KG1 (cell line): ENCODE results near the gene HES5.

Experiments used
- DNase-seq: peaks from one replicate; lab custom pipeline; 2025; lab: John Stamatoyannopoulos, UW

HES5 gene

GRCh38 chr1:2514863-2515762 lies 14.9 kb downstream of the HES5 start:
- no peak for DNase-seq

GRCh38 chr1:2513939-2514652 lies 16.0 kb downstream of the HES5 start:
- DNase-seq, result no peak

DNA sequence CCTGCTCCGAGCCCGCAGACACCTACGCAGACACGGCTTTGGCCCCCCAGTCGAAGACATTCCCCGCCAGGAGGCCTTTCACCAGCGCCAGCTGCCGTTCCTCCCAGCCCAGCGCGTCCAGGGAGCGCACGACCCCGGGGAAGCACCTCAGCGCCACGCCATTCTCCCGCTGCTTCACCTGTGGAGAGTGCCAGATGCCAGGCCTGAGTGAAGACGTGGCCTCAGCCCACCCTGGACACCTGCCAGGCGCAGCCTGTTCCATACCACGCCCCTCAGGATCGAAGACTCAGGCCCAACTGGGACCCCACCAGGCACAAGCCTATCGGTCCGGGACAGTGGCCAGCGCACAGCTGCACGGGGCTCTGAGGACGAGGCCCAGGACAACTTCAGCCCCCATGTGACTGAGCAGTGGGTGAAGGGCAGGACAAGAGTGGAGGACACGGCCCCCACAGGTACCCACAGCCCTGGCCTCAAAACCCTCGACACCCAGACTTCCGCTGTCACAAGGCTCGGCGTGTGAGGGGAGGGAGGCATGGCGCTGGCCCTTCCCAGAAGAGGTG lies 17.1 kb downstream of the HES5 start:
- no peak for DNase-seq

DNA sequence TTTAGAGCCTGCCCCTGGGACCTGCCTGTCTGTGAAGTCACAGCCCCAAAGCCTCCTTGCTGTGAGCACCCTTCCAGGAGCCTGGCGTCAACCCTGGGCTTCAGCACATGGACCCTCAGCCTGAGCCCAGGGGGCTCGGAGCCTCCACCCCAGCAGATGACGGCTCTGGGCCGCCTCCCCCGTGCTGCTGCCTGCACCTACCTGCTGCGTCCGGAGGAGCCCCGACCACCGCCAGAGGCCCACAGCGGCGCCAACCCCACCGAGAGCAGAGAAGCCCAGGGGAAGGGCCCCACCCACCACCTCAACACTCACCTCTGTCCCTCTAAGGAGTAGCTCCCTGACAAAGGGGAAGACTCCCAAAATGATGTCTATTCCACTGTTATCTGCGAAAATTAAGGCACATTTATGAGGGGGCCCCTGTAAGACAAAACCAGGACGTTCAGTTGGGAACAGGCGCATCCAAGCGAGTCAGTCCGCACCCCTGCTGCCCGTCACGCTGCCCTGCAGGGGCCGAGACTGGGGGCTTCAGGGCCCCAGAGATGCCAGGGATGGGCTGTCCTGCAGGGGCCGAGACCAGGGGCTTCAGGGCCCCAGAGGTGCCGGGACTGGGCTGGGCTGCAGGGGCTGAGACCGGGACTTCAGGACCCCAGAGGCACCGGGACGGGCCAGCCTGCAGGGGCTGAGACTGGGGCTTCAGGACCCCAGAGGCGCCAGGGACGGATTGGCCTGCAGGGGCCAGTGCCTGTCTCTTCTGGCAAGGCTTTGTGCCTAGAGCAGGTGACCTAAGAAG lies 19.5 kb downstream of the HES5 start:
- DNase-seq, result no peak

DNA sequence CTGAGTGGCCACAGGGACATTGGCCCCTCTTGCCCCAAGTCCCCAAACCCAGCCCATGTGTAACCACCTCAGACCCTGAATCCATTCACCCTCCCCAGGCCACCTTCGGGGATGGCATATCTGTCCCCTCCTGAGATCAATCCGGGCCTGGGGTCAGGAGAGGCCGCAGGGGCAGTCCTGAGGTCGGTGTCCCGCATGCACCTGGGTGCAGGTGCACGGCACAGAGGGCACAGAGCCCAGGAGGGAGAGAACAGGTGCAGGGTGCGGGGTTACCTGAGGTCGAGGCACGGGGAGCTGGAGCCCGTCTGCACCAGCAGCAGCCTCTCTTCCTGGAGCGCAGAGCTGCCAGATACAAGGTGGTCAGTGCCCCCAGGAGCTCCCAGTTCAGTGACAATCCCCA lies 20.5 kb downstream of the HES5 start:
- DNase-seq, result no peak

DNA sequence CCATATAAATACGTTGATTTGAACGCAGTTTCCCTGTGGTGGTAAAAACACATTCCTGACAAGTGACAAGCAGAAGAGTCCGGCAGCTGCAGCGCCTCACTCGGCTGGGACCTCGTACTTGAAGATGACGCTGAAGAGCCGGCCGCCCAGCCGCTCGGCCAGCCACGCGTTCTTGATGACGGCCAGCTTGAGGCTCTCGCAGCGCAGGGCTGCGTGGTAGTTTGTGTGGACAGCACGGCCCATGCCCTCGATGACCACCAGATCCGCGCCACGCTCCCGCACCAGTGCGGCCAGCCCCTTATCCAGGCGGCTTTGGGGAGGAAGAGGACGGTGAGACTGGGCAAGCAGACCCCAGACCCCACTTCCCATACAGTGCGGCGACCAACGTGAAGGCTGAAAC lies 21.3 kb downstream of the HES5 start:
- no peak for DNase-seq

- no peak for DNase-seq
These were observed 21.9 kb downstream of the HES5 start for GRCh38 chr1:2508180-2508579.

- no peak for DNase-seq
These were observed 22.3 kb downstream of the HES5 start for GRCh38 chr1:2507744-2508155.

GRCh38 chr1:2506901-2507565 lies 23.0 kb downstream of the HES5 start:
- no peak for DNase-seq

DNA sequence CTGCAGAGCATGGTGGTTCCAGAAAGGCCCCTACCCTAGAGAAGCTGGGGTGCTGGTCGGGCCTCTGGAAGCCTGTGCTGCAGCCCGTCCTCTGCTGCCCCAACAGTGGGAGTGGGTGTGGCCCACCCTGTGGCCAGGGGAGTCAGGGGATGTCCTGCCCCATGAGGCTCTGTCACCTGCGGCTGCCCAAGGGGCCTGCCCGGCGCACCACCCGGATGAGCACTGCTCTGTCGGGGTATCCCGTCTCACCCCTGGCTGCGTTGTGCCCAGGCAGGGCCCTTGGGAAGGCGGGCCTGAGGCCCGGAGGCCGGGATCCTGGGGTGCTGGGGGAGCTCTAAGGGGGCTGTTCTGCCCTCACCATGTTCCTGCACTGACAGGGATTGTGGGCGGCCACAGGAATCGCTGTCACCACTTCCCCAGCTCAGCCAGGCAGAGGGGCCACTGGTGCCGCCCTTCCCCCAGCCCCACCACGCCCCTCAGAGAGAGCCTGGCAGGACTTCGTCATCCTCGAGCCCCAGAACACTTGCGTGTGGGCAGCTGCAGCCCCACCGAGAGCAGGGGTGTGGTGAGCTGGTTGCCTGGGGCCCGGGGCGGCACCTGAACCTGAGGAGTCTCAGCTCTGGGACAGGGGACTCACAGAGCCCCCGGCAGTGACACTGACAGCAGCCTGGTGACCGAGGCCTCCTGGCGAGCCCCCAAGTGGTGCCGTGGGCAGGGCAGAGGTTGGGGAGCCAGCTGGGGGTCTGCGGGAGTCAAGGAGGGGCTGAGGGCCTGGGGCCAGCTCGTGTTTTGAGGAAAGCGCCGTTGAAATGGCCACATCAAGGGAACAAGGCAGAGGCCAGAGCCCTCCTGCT lies 23.8 kb downstream of the HES5 start:
- DNase-seq, result no peak

GRCh38 chr1:2505461-2505994 lies 24.5 kb downstream of the HES5 start:
- no peak for DNase-seq

DNA sequence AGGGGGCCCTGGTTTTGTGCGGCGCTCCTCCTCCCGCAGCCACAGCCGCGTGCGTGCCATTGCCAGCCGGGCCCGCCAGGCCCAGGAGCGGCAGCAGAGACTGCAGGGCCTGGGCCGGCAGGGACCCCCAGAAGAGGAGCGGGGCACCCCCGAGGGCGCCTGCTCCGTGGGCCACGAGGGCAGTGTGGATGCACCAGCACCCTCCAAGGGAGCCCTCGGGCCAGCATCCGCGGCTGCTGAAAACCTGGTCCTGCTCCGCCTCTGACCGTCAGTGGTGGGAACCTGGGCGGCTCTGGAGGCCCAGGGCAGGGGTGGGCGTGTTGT lies 25.2 kb downstream of the HES5 start:
- DNase-seq, result no peak

GRCh38 chr1:2504225-2504948 lies 25.7 kb downstream of the HES5 start:
- DNase-seq, result no peak

DNA sequence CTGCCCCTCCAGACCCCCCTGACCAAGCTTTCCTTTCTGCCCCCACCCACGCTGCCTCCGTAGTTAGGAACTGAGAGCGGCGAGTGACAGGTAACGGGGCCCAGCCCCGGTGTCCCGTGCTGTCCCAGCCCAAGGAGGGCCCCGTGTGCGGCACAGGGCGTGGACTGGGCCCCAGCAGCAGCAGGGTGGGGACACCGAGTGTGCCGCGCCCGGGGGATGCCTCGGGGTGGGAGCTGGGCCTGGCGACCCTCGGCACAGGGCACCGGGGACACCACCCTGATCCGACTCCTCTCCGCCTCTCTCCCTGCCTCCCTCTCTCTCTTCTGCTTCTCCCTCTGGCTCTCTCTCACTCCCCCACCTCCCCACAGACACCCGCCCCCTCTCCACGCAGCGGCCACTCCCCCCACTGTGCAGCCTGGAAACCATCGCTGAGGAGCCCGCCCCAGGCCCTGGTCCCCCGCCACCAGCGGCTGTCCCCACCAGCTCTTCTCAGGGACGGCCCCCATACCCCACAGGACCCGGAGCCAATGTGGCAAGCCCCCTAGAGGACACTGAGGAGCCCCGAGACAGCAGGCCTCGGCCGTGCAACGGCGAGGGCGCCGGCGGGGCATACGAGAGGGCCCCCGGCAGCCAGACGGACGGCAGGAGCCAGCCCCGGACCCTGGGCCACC lies 26.4 kb downstream of the HES5 start:
- no peak for DNase-seq

DNA sequence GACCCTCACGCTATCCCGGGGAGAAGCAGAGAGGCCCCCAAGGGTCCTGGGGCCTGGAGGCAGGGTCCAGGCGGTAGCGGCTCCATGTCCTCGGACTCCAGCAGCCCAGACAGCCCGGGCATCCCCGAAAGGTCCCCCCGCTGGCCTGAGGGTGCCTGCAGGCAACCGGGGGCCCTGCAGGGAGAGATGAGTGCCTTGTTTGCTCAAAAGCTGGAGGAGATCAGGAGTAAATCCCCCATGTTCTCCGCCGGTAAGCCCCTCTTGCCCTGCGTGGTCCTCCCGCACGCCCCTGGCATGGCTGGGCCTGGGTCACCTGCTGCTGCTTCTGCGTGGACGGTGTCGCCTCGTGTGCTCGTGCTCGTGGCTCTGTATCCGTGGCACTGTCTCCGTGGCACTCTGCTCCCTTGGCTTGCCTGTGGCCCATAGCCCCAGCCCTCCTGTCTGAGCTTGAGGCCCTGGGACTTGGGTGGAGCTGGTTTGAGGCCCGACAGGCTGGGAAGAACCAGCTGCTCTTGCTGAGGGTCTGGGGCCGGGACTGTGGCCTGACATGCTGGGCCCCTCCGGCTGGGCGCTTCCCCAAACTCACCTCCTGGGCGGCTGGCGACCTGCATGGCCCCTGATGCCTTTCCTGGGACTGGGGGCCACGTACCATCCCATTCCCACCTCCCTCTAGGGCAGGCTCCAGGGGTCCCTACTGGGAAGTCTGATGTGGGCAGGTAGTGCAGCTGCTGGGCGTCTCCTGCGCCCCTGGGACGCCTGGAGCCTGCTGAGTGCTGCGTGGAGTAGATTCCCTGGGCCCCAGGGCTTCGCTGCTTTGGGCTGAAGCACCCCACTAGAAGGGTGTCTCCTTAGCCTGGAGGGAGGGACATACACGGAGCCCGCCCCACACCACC lies 27.2 kb downstream of the HES5 start:
- DNase-seq, result no peak

DNA sequence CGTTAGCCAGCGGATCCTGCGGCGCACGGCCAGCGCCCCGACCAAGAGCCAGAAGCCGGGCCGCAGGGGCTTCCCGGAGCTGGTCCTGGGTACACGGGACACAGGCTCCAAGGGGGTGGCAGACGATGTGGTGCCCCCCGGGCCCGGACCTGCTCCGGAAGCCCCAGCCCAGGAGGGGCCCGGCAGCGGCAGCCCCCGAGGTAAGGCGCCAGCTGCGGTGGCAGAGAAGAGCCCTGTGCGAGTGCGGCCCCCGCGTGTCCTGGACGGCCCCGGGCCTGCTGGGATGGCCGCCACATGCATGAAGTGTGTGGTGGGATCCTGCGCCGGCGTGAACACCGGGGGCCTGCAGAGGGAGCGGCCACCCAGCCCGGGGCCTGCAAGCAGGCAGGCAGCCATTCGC lies 27.9 kb downstream of the HES5 start:
- DNase-seq, result no peak

- DNase-seq, result no peak
These were observed 28.3 kb downstream of the HES5 start for GRCh38 chr1:2501820-2502119.

DNA sequence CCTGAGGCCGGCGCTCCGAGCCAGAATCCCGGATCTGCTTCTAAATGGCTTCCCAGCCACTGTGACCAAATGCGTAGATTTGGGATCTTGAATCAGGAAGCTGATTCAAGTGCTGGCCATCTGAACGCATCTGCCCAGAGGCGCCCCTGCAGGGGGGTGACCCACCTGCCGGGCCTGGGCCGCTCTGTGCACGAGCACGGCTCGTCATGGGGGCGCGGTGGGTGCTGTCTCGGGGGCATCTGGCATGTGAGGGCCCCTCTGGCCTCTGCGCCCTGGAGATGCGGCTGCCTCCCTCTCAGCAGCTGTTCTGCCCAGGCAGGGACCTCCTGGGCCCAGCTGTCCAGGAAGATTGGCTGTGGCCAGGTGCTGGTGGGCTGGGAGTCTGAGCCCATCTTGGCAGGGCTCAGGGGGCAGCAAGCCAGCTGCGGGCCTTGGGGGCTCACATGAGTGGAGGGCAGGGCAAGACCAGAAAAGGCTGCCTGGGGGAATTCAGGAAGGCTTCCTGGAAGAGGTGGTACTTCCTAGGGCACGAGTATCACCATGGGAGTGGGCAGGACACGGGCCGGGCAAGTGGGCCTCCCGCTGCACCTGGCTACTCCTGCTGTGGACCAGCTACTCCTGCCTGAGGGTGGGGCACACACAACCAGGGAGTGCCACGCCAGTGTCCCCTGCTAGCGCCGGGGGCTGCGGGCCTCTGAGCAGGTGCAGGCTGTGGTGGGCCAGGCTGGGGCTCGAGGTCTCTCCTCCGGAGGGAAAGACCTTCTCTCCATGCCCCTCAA lies 28.8 kb downstream of the HES5 start:
- DNase-seq, result no peak
